ENCODE measurements around the gene LRRC2.

LRRC2 gene

DNA sequence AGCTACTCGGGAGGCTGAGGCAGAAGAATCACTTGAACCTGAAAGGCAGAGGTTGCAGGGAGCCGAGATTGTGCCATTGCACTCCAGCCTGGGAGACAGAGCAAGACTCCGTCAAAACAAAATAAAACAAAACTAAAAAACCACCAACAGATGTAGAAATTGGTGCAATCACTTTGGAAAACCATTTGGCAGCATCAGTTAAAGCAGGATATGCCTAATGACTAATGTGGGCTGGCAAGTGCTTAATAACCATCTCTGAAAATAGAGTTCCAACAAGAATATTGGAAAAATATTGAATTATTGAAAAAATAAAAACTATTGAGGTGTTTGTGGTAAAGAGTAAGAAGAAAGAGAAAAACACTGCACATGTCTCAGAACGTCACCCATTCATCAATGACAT, 84.5 kb downstream of the LRRC2 start:
- TF ChIP-seq, protein P1, sequence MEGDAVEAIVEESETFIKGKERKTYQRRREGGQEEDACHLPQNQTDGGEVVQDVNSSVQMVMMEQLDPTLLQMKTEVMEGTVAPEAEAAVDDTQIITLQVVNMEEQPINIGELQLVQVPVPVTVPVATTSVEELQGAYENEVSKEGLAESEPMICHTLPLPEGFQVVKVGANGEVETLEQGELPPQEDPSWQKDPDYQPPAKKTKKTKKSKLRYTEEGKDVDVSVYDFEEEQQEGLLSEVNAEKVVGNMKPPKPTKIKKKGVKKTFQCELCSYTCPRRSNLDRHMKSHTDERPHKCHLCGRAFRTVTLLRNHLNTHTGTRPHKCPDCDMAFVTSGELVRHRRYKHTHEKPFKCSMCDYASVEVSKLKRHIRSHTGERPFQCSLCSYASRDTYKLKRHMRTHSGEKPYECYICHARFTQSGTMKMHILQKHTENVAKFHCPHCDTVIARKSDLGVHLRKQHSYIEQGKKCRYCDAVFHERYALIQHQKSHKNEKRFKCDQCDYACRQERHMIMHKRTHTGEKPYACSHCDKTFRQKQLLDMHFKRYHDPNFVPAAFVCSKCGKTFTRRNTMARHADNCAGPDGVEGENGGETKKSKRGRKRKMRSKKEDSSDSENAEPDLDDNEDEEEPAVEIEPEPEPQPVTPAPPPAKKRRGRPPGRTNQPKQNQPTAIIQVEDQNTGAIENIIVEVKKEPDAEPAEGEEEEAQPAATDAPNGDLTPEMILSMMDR (conservative IDR thresholded peaks at IDR 0.05; ENCODE audit: low read length) = no peak
- DNase-seq (ENCODE audit: low read depth) = peak; percentile 80
- H3K4me3 ChIP-seq (ENCODE audit: low read length) = no peak overlapping the region

DNA sequence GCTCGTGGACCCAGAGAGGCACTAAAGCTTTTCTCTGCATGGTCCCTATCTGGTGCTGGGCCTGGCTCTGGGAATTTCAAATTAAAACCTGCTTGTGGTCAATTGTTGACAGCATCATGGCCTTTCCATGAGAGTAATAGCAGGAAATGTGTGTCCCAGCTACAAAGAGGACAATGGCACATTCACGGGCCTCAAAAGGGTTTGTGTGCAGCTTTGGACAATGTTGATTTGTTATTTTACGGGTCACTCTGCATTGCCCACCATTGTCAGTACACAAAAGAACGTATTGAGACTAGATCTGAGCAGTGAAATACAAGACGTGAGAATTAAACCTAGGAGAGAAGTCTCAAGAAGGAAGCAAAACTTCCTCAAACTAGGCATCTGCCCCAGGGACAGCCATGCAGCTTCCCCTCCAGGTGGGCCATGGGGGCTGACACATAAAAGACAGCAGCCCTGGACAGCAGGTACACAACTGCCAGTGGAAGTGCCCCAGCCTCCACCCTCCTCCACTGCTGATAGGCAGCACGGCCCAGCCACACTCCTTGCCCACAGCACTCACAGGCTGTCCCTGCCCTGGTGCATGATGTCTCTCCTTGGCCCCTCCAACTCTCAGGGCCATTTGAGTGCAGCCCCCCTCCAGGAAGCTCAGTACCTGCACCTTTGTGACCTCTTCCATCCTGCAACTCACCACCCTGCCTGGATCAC, 85.5 kb downstream of the LRRC2 start:
- no peak overlapping the region for H3K4me3 ChIP-seq (ENCODE audit: low read length)
- DNase-seq (ENCODE audit: low read depth) = no peak
- TF ChIP-seq, protein P1 (conservative IDR thresholded peaks at IDR 0.05; ENCODE audit: low read length) = no peak

DNA sequence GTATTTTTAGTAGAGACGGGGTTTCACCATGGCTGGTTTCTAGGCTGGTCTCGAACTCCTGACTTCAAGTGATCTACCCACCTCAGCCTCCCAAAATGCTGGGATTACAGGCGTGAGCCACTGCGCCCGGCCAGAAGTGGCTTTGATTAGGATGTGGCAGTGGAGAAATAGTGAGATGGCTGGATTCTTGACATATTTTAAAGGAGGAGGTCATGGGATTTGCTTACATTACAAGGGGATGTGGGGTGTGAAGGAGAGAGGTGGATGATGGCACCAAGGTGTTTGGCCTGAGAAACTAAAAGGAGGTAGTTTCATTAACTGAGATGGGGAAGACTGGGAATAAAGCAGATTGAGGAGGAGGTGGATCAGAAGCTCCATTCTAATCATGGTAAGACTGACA, 86.4 kb downstream of the LRRC2 start:
- TF ChIP-seq, protein P1 (conservative IDR thresholded peaks at IDR 0.05; ENCODE audit: low read length) = no peak
- DNase-seq (ENCODE audit: low read depth) = no peak
- no peak overlapping the region for H3K4me3 ChIP-seq (ENCODE audit: low read length)

DNA sequence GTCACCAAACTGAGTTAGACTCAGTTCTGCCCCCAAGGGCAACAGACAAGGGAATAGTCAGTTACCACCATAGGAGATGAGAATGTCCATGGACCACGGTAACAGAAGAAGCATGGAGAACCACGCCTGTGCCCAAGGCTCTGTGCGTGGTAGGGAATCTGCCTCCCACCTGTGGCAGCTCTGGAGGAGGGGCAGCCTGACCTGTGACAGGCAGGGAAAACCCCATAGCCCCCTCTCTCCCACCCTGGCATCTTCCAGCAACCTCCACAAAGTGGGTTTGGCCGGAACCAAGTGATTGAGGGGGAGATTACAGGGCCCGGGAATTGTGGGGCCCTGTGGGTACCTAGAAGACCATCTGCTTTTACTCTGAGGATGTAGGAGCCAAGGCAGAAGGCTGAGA, 87.1 kb downstream of the LRRC2 start:
- TF ChIP-seq, protein P1 (conservative IDR thresholded peaks at IDR 0.05; ENCODE audit: low read length) = no peak
- no peak for DNase-seq (ENCODE audit: low read depth)
- H3K4me3 ChIP-seq (ENCODE audit: low read length) = no peak overlapping the region

DNA sequence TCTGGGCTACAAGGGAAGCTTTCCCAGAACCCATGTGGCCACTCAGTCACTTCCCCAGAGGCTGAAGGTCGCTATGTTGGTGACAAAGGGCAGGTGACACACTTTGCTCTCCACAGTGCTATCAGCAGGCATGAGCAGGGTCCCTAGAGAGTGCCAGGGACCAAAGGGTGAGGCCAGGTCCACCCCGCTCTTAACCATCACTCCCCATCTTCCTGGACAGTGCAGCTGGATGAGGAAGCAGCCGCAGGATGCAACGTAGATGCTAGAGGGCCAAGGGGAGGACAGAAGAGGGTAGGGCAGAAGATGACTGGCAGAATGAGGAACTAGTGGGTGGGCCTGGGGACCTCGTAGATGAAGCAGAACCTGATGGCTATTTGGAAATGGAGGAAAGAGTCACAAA, 87.8 kb downstream of the LRRC2 start:
- TF ChIP-seq, protein P1 (conservative IDR thresholded peaks at IDR 0.05; ENCODE audit: low read length) = no peak
- no peak for DNase-seq (ENCODE audit: low read depth)
- no peak overlapping the region for H3K4me3 ChIP-seq (ENCODE audit: low read length)

DNA sequence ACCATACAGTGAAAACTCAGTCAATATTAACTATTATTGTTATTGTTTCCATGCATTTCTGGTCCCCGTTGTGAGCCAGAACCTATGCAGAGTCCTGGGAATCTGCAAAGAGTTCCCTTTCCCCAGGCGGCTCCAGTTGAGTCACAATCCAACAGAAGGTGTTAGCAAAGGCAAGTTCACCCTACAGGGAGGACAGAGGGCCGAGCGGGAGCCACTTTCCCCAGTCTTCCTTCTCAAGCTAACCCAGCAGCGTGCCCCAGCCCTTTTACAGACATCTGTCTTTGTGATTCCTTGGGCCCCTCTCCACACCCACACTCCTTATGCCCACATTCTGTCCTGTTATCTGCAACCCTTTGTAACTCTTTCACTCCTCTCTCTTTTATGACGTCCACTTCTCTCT, 88.3 kb downstream of the LRRC2 start:
- no peak for DNase-seq (ENCODE audit: low read depth)
- TF ChIP-seq, protein P1 (conservative IDR thresholded peaks at IDR 0.05; ENCODE audit: low read length) = no peak
- no peak overlapping the region for H3K4me3 ChIP-seq (ENCODE audit: low read length)

DNA sequence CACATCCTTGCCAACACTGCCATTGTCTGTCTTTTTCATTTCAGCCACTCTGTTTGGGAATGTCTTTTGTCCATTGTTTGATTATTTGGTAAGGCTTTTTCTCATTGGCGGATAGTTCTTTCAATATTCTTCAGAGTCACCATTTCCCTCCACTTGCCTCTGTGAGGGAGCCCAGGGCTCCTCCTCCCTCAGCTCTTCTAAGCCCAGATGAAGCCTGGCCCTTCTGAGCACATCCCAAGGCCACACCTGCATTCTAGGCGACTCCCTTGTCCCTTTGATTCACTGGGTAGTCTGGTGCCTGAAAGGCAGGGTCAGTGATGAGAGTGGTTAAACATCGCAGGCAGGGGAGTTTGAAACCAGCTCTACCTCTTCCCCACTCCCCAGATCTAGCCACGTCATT, 89.0 kb downstream of the LRRC2 start:
- DNase-seq (ENCODE audit: low read depth) = no peak
- H3K4me3 ChIP-seq (ENCODE audit: low read length) = no peak overlapping the region
- TF ChIP-seq, protein P1 (conservative IDR thresholded peaks at IDR 0.05; ENCODE audit: low read length) = no peak
